Tibial artery (tissue), 4 donors: Measurements from ENCODE around the gene CDAN1.
A peak's percentile ranks its signal among the peaks of the same experiment; 100 is the strongest.

Experiments used
- DNase-seq, 2 donors: peaks; one replicate each; pipeline ENCODE4 v3.0.0-alpha.2; 2019
- H3K27ac ChIP-seq, 2 donors: fragments of 200-600 bp; sonication (generic) in 1 of 2; 1 replicate in 1 of 2; 2 replicates in 1 of 2; pipeline ENCODE4 v1.5.1; 2018 to 2019; ENCODE audit warnings: mild to moderate bottlenecking in 1 of 2
- H3K27me3 ChIP-seq, 2 donors: fragments of 200-600 bp; sonication (generic) in 1 of 2; one replicate each; pipeline versions ENCODE4 v1.5.1 to v1.6.0; 2016 to 2019
- H3K36me3 ChIP-seq, 3 donors: fragments of 200-600 bp; sonication (generic) in 2 of 3; one replicate each; pipeline ENCODE4 v1.5.1; 2016 to 2019; ENCODE audit warnings: mild to moderate bottlenecking in 2 of 3
- H3K4me1 ChIP-seq, 4 donors: fragments of 200-600 bp; sonication (generic) in 2 of 4; 1 replicate in 3 of 4; 2 replicates in 1 of 4; pipeline ENCODE4 v1.5.1; 2016 to 2019
- H3K4me3 ChIP-seq, 2 donors: fragments of 200-600 bp; sonication (generic) in 1 of 2; 1 replicate in 1 of 2; 2 replicates in 1 of 2; pipeline ENCODE4 v1.5.1; 2018 to 2019; ENCODE audit warnings: mild to moderate bottlenecking in 2 of 2
- H3K9me3 ChIP-seq, 3 donors: fragments of 200-600 bp; sonication (generic) in 1 of 3; one replicate each; pipeline ENCODE4 v1.5.1; 2016 to 2019
- intact Hi-C: fragments of 100-400 bp; cut with DNase I; formaldehyde crosslinking; loops from one replicate; pipeline ENCODE4 v1.15.0; 2023; ENCODE audit warnings: low total_unique reads
- TF ChIP-seq, protein P1 (sequence below), 2 experiments: fragments of 200-600 bp in 1 of 2; fragments of 450-650 bp in 1 of 2; IDR thresholded peaks; one replicate each; pipeline ENCODE4 v1.5.1; 2017 to 2019; ENCODE audit warnings: antibody characterized with exemption in 2 of 2, mild to moderate bottlenecking in 1 of 2, moderate library complexity in 1 of 2

The CDAN1 gene

DNA sequence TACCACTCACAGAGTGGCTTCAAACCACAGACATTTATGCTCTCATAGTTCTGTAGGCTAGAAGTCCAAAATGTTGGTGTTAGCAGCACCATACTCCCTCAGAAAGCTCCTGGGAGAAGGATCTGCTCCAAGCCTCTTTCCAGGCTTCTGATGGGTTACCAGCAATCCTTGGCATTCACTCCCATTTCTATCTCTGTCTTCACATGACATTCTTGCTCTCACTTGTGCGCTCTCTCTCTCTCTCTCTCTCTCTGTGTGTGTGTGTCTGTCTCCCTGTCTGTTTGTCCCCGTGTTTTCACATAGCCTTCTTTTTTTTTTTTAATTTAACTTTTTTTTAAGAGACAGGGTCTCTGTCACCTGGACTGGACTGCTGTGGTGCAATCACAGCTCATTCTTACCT, 26.3 kb downstream of the CDAN1 start:
- Histone ChIP-seq H3K36me3 (peaks cover 0 to 12% (median 2%) of the 10 kb centered on the region in 3 donors), H3K27ac (no peak overlapping the region), H3K9me3 (no peaks in the 10 kb centered on the region), H3K4me3 (no peak overlapping the region), H3K27me3 (no peaks in the 10 kb centered on the region), H3K4me1 (peaks cover 0 to 19% (median 4%) of the 10 kb centered on the region in 4 donors)
- TF ChIP-seq, protein P1, sequence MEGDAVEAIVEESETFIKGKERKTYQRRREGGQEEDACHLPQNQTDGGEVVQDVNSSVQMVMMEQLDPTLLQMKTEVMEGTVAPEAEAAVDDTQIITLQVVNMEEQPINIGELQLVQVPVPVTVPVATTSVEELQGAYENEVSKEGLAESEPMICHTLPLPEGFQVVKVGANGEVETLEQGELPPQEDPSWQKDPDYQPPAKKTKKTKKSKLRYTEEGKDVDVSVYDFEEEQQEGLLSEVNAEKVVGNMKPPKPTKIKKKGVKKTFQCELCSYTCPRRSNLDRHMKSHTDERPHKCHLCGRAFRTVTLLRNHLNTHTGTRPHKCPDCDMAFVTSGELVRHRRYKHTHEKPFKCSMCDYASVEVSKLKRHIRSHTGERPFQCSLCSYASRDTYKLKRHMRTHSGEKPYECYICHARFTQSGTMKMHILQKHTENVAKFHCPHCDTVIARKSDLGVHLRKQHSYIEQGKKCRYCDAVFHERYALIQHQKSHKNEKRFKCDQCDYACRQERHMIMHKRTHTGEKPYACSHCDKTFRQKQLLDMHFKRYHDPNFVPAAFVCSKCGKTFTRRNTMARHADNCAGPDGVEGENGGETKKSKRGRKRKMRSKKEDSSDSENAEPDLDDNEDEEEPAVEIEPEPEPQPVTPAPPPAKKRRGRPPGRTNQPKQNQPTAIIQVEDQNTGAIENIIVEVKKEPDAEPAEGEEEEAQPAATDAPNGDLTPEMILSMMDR (IDR thresholded peaks at IDR 0.05): no peak
- intact Hi-C loops: no loop called here
- DNase-seq: no peak

DNA sequence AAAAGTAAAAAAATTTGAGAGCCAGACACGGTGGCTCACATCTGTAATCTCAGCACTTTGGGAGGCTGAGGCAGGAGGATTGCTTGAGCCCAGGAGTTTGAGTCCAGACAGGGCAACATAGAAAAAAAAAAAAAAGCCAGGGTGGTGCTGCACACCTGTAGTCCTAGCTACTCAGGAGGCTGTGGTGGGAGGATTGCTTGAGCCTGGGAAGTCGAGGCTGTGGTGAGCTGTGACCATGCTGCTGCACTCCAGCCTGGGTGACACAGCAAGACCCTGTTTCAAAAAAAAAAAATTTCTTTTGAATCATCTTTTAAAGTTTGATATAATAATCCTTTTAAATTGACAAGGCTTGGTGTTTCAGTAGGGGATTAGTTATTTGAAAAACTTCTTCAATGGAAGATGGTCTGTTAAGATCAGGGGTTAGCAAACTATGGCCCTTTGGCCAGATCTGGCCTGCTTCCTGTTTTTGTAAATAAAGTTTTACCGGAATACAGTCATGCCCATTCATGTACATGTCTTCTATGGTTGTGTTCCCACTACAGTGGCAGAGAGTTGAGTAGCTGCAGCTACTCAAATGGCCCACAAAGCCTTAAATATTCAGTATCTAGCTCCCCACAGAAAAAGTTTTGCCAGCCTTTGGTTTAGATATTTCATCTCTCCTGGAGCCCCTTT, 28.9 kb downstream of the CDAN1 start:
- Histone ChIP-seq H3K27me3 (no peaks in the 10 kb centered on the region), H3K36me3 (peaks cover 4 to 17% (median 5%) of the 10 kb centered on the region in 3 donors), H3K9me3 (no peaks in the 10 kb centered on the region), H3K27ac (peak overlapping the region in 1 of 2 donors; percentile 5), H3K4me1 (peaks cover 0 to 19% (median 4%) of the 10 kb centered on the region in 4 donors), H3K4me3 (no peak overlapping the region)
- TF ChIP-seq, protein P1 (IDR thresholded peaks at IDR 0.05): no peak
- DNase-seq: no peak
- intact Hi-C loops: loop anchor here (5.0 kb wide), 1 partner anchor 214 kb away; the partner anchor contains the start of gene TTBK2

DNA sequence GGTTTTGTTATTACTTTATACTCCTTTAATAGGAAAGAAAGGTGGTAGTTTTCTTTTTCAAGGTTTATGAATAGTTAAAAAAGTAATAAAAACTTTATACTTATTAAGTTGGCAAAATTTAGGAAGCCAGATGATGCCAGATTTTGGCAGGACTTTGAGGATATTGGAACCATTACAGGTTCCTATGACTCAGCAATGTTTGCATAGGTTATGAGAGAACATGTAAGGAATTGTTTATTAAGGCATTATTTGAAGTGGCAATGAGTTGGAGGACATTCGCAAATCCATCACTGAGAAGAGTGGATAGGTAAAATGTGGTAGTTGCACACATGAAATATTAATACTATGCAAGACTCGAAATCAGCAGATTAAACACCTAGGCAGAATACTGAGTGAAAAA, 29.9 kb downstream of the CDAN1 start:
- Histone ChIP-seq H3K27ac (peak overlapping the region in 1 of 2 donors; percentile 21), H3K4me1 (peaks cover 0 to 19% (median 4%) of the 10 kb centered on the region in 4 donors), H3K4me3 (no peak overlapping the region), H3K9me3 (no peaks in the 10 kb centered on the region), H3K27me3 (no peaks in the 10 kb centered on the region), H3K36me3 (peaks cover 7 to 25% (median 12%) of the 10 kb centered on the region in 3 donors)
- DNase-seq: no peak
- TF ChIP-seq, protein P1 (IDR thresholded peaks at IDR 0.05): no peak
- intact Hi-C loops: loop anchor here (5.0 kb wide), 1 partner anchor 215 kb away; the partner anchor contains the start of gene TTBK2

DNA sequence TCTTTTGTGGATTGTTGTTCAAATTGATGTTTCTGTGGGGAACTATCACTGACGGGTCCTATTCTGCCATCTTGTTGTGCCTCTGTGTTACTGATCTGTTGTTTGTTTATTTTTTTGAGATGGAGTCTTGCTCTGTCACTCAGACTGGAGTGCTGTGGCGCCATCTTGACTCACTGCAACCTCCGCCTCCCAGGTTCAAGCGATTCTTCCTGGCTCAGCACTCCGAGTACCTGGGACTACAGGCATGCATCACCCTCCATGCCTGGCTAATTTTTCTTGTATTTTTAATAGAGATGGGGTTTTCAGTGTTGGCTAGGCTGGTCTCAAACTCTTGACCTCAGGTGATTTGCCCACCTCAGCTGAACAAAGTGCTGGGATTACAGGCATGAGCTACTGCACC, 31.6 kb downstream of the CDAN1 start:
- intact Hi-C loops: loop anchor here (5.0 kb wide), 1 partner anchor 217 kb away; the partner anchor contains the start of gene TTBK2
- DNase-seq: no peak

DNA sequence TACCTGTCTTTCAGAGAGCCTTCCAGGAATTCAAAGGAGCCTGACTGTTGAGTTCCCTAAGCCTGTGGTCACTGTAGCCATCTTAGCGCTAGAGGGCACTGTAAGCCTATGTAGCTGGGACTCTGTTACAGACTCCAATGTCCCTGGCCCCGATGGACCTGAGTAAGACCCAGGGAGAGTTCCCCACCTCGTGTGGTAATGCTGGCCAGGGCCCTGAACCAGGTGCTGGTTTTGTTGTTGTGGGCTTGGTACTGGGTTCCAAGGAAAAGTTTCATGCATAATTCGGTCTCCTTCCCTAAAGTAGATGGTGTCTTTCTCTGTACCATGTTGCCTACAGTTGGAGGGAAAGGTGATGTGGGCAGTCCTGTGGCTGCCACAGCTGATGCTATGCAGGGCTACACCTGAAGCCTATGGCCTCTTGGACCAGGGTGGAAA, 32.4 kb downstream of the CDAN1 start:
- no peaks in the 10 kb centered on the region for H3K9me3 ChIP-seq
- peaks cover 0 to 19% (median 4%) of the 10 kb centered on the region in 4 donors for H3K4me1 ChIP-seq
- no peaks in the 10 kb centered on the region for H3K27me3 ChIP-seq
- intact Hi-C loops: no loop called here
- no peak overlapping the region for H3K27ac ChIP-seq
- TF ChIP-seq, protein P1 (IDR thresholded peaks at IDR 0.05): peak; percentile 76 to 82
- no peak overlapping the region for H3K4me3 ChIP-seq
- peak in 1 of 2 donors; percentile 68 for DNase-seq
- H3K36me3 ChIP-seq: peaks cover 22 to 37% (median 25%) of the 10 kb centered on the region in 3 donors

More for the DNA sequence above, 31.6 kb downstream of the CDAN1 start:
- TF ChIP-seq, protein P1 (IDR thresholded peaks at IDR 0.05): no peak
- peaks cover 13 to 29% (median 22%) of the 10 kb centered on the region in 3 donors for H3K36me3 ChIP-seq
- H3K27me3 ChIP-seq: no peaks in the 10 kb centered on the region
- no peak overlapping the region for H3K27ac ChIP-seq
- H3K4me3 ChIP-seq: no peak overlapping the region
- no peaks in the 10 kb centered on the region for H3K9me3 ChIP-seq
- peaks cover 0 to 19% (median 4%) of the 10 kb centered on the region in 4 donors for H3K4me1 ChIP-seq
